Measurements from ENCODE around the gene ZNF667.
A peak's percentile ranks its signal among the peaks of the same experiment; 100 is the strongest.

ZNF667 gene

DNA sequence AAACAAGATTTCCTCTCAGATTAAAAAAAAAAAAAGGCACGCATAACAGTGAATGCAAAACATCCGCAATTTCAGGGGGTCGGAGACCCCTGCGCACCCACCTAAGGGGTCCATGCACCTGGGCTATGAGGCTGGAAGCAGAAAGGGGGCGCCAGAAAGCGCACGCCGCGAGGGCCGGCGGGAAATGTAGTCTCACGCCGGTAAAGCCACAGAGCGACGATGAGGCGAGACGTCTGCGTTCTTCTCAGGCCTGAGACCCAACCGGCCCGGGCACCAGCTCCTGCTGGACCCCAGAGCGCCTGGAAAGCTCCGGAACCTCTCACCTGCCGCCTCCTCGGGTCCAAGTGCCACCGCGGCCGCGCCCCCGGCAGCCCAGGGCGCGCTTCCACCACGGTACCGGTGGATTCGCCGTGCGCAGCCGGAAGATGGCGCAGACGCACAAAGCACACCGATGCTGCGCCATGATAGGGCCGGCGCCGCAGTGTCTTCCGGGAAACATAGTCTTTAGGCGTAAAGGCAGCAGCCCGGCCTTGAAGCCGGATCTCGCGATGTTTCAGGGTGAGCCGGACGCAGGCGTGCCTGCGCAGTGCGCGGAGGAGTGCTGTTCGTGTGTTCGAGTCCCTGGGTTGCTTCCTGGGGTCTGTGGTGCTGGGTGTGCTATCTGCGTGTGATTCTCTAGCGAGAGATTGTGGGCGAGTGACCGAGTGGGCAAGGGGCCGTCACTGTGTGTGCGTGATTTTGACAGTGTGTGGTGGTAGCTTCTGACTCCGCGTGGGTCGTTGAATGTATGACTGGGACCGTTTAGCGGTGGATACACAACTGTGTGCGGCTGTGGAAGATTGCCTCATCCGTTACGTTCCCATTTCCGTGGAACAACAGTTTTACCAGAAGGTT is 83.8 kb downstream of the ZNF667 start, which contains the start of gene ZNF582:
Gene ZNF582, minus strand, starts transcription at position 416 of the 894 bp plus-strand sequence. CDS start 1,782 bp downstream, outside the sequence.
- Histone ChIP-seq H3K79me1 (ENCODE audit: low read depth, low read length) (peaks cover 2% of the 10 kb centered on the region), H3K9me3 (replicated peaks in 1 of 2; ENCODE audit: control insufficient read depth in 2 of 2, insufficient read depth in 1 of 2, low read depth in 1 of 2, low read length in 2 of 2) (peaks cover 8 to 67% of the 10 kb centered on the region in 2 donors), H3K27ac (replicated peaks; ENCODE audit: low read length) (peak within 1 kb of the TSS; percentile 72), H3K27me3 (ENCODE audit: control insufficient read depth in 3 of 3, insufficient read depth in 3 of 3, low read depth in 1 of 3, low read length in 3 of 3) (no peaks in the 10 kb centered on the region), H2BK12ac (ENCODE audit: low read length) (no peak within 1 kb of the TSS), H3K4me2 (ENCODE audit: insufficient read depth, low read length, poor library complexity, severe bottlenecking) (peak within 1 kb of the TSS; percentile 50), H2AFZ (ENCODE audit: low read length) (peak within 1 kb of the TSS; percentile 95), H3K18ac (ENCODE audit: low read length) (peak within 1 kb of the TSS; percentile 98), H4K8ac (ENCODE audit: low read depth, low read length) (peak within 1 kb of the TSS; percentile 98), H3K14ac (ENCODE audit: low read length) (peak within 1 kb of the TSS; percentile 94), H3K9ac (ENCODE audit: low read depth, low read length, poor library complexity) (peak within 1 kb of the TSS; percentile 96), H3K36me3 (replicated peaks in 1 of 2; ENCODE audit: control insufficient read depth in 2 of 2, insufficient read depth in 2 of 2, low read length in 2 of 2) (peaks cover 9 to 47% of the 10 kb centered on the region in 2 donors), H2BK120ac (ENCODE audit: low read depth, low read length) (no peak within 1 kb of the TSS), H2BK15ac (ENCODE audit: low read length) (no peak within 1 kb of the TSS), H3K23ac (ENCODE audit: low read depth, low read length, poor library complexity) (peak within 1 kb of the TSS; percentile 26), H4K91ac (ENCODE audit: low read depth, low read length, poor library complexity) (no peak within 1 kb of the TSS), H2BK5ac (ENCODE audit: low read length) (peak within 1 kb of the TSS; percentile 68), H3K4me3 (ENCODE audit: low read length in 2 of 2) (peak within 1 kb of the TSS; percentile 66 to 97), H3K4me1 (ENCODE audit: control insufficient read depth in 2 of 2, insufficient read depth in 1 of 2, low read depth in 1 of 2, low read length in 2 of 2) (peaks cover 0 to 3% of the 10 kb centered on the region in 2 donors), H2AK5ac (ENCODE audit: low read depth, low read length) (no peak within 1 kb of the TSS), H3K4ac (ENCODE audit: low read length) (no peak within 1 kb of the TSS)
- WGBS, 2 donors (ENCODE audit: extremely low coverage in 2 of 2, insufficient read length in 2 of 2, insufficient replicate concordance in 1 of 2): no CpG with 5 or more reads among the region's 73 CpGs
- peak; percentile 89 for DNase-seq (ENCODE audit: low spot score)

All from neuronal stem cell (in vitro differentiated cells).